WTC11 (cell line): ENCODE results near the gene SPRR3.

ENCODE experiments used
- CBFB ChIP-seq: sonication (generic); formaldehyde crosslinking; IDR thresholded peaks from 2 replicates; pipeline ENCODE4 v1.8.1; 2022; ENCODE audit warnings: mild to moderate bottlenecking, low read depth, missing genetic modification reagents
- CTCF ChIP-seq: fragments of 200-600 bp; IDR thresholded peaks from 2 replicates; pipeline ENCODE4 v1.8.0; 2022; ENCODE audit warnings: antibody characterized with exemption
- MLX ChIP-seq: sonication (generic); formaldehyde crosslinking; IDR thresholded peaks from 2 replicates; pipeline ENCODE4 v1.8.1; 2023; ENCODE audit warnings: mild to moderate bottlenecking, missing genetic modification reagents, moderate library complexity
- ZNF232 ChIP-seq: sonication (generic); formaldehyde crosslinking; IDR thresholded peaks from 2 replicates; pipeline ENCODE4 v1.8.0; 2022; ENCODE audit warnings: mild to moderate bottlenecking, missing genetic modification reagents
- ZSCAN18 ChIP-seq: fragments of 250-450 bp; sonication (Bioruptor Pico); IDR thresholded peaks from 2 replicates; pipeline ENCODE4 v2.1.2; 2022; ENCODE audit warnings: mild to moderate bottlenecking, moderate library complexity

- TF ChIP-seq MLX (no peak), CTCF (no peak), ZSCAN18 (CRISPR knock-in tag) (no peak), CBFB (CRISPR knock-in tag) (no peak), ZNF232 (CRISPR knock-in tag) (no peak)
Observed at GRCh38 chr1:152997901-152998300, 3.6 kb upstream of the SPRR3 start.
